ENCODE measurements around the gene CREB5.
"Not testable (repeated sequence)": the region's sequence is repeated elsewhere in the genome, so short reads cannot be mapped to it uniquely, and the experiment has no call there.

Gene CREB5

DNA sequence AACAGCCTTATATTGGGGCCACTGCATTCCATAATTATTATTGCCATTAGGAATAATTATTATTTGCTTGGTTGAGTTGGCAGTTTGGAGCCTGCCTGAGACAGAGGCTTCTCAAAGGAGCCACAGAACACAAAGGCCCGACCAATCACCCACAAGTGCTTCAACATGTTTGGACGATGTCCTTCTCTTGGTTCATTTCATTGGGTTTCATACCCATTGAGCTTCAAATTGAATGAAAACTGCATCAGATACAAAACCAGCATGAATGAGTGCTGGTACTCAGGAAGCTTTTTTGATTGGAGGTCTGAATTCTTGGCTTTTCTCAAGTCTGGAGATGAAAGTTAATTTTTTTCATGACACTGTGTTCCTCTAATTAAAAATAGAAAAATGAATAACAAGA, 168.3 kb downstream of the CREB5 start:
- ATAC-seq (no peak), DNase-seq (no peak)

- ATAC-seq (no peak), DNase-seq (no peak)
Measured at GRCh38 chr7:28581351-28581750, 169.0 kb downstream of the CREB5 start.

DNA sequence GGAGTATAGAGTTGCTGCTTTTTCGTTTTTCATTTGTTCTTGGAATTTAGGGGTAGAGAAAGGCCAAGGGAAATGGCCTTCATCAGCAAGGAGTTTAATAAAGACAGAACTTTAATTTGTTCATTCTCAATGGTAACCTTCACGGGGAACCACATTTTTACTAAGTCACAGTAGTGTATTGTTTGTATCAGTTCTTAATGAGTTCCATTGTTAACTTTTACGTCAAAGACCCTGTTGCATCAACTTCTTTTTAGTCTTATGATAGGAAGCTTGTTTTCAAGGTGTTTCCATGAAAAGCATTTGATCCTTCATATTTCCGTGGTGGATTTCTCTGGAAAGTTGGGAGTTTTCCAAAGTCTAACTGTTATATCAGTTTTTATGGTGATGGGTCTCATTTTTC, 169.9 kb downstream of the CREB5 start:
- DNase-seq (no peak), ATAC-seq (no peak)

DNA sequence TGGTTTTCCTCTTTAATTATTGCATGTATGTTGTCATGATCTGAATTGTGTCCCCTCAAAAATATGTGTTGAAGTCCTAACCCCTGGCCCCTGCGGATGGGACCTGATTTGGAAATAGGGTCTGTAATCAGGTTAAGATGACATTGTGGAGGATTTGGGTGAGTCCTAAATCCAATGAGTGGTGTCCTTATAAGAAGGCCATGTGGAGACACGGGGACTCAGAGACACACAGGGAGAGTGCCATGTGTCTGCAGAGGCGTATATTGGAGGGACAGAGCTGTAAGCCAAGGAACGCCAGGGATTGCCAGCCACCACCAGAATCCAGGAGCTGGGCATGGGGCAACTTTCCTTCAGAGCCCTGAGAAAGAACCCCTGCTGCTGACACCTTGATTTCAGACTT, 171.9 kb downstream of the CREB5 start:
- ATAC-seq = no peak
- DNase-seq = no peak

DNA sequence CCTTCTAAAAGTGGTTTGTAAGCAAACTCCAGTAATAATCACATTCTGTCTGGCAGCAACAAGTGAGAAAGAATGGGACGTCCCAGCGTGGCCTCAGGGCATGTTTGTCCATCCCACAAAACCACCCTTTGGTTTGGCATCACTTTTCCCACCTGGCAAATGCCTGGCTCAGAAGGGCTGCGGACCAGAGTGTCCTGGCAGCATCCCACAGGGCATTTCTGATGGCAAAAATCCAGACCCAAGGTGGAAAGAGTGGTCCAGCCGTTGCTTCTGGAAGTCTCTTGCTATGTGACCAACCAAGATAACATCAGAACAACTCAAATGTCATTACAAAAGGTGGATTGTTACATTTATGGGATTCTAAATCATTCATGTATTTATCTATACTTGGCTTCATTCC, 174.4 kb downstream of the CREB5 start:
- ATAC-seq = no peak
- DNase-seq = no peak

GRCh38 chr7:28587211-28587610, 174.9 kb downstream of the CREB5 start:
- no peak for DNase-seq

GRCh38 chr7:28588602-28589001, 176.3 kb downstream of the CREB5 start:
- DNase-seq (no peak), ATAC-seq (no peak)

More at GRCh38 chr7:28587211-28587610, 174.9 kb downstream of the CREB5 start:
- ATAC-seq = no peak

GRCh38 chr7:28591041-28591674, 178.8 kb downstream of the CREB5 start:
- DNase-seq = no peak
- ATAC-seq = no peak

GRCh38 chr7:28591725-28592349, 179.5 kb downstream of the CREB5 start:
- no peak for DNase-seq
- ATAC-seq = no peak

DNA sequence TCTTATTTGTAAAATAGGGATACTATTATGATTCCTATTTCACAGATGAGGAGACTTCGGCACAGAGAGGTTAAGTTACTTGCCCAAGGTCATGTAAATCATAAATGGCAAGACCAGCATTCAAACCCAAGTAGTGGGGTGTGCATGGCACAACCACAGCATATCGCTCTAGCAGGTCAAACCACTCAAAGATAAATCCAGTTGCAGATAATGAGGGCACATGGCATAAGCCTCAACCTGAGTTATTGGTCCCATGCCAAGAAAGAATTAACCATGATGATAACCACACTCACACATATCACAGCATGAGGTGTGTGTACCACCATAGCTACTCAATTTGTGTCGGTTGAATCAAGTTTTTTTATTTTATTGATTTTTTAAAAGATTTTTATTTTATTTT, 180.5 kb downstream of the CREB5 start:
- ATAC-seq (no peak), DNase-seq (no peak)

DNA sequence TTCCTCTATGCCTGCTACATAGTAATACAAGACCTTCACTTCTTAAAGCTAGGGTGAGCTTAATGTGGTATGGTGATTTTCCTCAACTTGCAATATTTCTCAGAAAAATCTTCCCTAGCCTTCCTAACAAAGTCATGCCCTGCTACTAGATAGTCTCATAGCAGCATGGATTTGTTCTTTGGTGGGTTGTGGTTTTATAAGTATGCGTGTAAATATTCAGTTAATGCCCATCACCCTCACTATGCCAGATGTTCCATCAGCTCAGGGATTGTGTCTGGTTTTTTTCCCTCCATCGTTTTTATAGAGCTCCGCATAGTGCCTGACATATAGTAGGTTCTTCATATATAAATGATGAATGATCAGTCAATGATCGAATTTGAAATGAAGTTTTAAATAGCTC, 182.8 kb downstream of the CREB5 start:
- no peak for ATAC-seq

DNA sequence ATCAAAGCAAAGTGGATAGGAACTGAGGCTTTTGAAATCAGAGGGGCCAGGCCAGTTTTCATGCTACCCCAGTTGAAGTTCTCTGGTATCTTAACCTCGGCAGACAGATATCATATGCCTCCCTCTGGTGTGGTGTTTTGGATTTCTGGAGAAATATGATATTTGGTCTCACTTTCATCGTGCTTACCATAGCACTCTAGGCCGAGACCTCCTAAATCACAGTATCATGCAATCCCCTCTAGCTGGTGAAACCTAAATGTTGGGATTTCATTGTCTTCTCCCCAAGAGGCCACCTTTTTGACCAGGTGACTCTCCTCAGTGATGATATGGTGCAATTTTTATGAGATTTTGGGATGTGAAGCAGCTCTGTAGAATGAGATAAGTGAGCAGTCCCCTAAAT, 183.5 kb downstream of the CREB5 start:
- ATAC-seq (no peak), DNase-seq (no peak)

More for the DNA sequence above, 182.8 kb downstream of the CREB5 start:
- DNase-seq = no peak

DNA sequence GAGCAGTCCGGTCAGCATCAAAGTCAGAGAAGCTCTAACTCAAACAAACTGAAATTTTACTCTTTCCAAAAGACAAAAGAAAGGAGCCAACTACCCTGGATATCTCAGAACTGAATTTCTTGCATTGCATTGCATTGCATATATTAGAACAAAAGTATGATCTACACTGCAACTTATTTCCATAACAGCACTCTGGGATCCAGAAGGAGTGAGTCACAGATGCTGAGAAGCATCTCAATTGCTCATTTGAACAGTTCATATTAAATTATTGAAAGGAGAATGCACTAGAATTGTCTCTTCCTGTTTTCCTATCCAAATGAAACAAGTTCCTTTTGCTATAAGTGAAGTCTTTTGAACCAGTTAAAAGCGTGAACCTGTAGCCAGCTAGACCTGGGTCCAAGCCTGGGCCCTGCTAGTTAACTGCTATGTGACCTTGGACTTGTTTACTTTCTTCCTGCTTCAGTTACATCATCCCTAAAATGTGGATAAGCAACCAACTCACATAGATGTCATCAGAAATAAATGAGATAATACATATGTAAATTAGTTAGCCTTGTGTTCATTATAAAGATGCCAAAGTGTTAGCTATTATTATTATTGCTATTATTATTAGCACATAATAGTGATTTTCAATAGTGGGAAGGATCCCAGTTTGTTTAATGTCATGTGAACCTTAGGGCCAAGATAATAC, 184.1 kb downstream of the CREB5 start:
- DNase-seq = no peak
- ATAC-seq = no peak

DNA sequence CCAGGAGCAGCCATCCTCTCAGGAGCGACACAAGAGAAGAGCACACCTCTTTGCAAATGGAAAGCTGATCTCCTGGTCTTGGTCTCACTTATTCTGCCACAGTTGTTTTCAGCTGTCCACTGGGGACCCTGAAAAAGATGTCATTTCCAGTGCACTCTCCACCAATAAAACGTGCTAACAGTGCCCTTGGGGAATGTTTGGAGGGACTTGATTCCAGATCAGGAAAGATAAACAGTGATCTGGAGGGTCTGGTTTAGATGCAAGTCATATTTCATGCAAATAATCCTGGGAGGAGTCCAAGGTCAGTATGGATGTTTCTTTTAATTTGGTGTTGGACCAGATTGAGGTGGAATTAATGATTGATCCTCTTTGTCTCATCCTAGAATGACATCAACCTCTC, 185.0 kb downstream of the CREB5 start:
- DNase-seq (no peak), ATAC-seq (no peak)

DNA sequence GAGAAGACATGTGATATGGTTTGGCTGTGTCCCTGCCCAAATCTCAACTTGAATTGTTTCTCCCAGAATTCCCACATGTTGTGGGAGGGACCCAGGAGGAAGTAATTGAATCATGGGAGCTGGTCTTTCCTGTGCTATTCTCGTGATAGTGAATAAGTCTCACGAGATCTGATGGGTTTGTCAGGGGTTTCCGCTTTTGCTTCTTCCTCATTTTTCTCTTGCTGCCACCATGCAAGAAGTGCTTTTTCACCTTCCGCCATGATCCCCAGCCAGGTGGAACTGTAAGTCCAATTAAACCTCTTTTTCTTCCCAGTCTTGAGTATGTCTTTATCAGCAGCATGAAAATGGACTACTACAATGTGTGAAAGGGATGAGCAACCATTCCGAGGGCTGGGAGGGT, 185.7 kb downstream of the CREB5 start:
- not testable (repeated sequence) for DNase-seq, ATAC-seq

DNA sequence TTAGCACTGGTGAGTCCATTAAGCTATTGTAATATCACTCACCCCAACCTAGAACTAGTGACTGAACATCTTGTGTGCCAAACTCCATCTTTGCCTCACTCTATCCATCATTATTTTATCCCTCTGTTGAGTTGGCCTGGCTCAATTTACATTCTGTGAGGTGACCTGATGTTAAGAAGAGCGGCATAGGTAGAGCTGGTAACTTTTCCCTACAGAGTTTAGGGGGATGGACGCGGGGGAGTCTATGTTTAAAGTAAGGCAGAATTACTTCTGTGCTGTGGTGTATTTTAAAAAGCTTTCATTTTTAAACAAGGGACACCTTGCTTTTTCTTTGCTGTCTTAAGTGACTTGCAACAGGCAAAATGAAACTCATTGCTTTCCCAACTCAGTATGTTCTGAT, 186.3 kb downstream of the CREB5 start:
- DNase-seq (no peak), ATAC-seq (no peak)

DNA sequence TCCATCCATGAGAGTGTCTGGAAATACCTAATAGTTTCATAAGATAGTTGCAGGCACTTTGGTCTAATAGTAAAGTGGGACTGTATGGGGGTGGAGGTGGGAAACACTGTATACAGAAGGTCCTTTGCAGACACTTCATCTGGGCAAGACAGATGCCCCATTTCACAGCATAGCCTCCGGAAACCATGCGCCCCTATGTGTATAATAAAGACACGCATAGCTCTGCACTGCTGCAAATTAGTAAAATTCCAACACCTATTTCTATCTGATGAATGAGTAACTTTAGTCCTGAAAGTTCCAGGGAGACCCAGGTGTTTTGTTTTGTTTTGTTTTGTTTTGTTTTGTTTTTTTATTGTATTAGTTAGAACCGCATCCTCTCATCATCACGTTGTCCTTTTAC, 187.1 kb downstream of the CREB5 start:
- DNase-seq (no peak), ATAC-seq (no peak)

DNA sequence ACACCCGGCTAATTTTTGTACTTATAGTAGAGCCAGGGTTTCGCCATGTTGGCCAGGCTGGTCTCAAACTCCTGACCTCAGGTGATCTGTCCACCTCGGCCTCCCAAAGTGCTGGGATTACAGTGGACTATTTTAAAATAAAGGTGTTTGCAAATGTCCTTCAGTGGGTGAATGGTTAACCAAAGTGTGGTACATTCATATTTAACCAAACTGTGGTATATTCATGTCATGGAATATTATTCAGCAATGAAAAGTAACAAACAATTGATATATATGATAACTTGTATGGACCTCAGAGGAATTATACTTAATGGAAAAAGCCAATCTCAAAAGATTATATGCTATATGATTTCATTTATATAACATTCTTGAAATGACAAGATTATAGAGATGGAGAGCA, 190.0 kb downstream of the CREB5 start:
- ATAC-seq = no peak
- DNase-seq = no peak

DNA sequence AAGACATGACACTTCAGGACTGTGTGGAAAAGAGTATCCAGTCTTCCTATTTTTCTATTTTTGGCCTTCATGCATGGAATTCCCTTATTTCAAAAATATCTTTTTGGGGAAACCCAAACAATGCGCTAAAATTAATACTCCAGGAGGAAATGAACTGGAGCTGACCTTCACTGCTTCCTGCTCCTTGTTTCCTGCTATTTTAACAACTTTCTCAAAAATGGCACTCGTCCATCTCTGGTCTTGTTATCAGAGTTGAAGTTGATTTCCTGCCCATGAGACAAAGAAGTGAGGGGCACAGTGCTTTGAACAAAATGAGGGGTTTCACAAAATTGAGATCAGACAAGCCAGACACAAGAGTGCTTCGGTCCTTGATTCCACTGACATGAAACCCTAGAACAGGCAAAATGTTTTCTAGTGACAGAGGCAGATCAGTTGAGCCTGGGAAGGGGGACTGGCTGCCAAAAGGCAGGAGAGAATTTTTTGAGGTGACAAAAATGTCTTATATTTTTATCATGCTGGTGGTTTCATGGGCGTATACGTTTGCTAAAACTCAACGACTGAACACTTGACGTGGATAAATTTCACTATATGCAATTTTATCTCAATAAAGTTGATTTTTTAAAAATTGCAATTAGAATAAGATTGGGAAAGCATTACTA, 193.2 kb downstream of the CREB5 start:
- DNase-seq = no peak
- ATAC-seq = no peak

GRCh38 chr7:28606421-28606820, 194.1 kb downstream of the CREB5 start:
- ATAC-seq = no peak

GRCh38 chr7:28607855-28608193, 195.5 kb downstream of the CREB5 start:
- DNase-seq = no peak
- no peak for ATAC-seq

More at GRCh38 chr7:28606421-28606820, 194.1 kb downstream of the CREB5 start:
- no peak for DNase-seq

- DNase-seq (no peak), ATAC-seq (no peak)
Measured at GRCh38 chr7:28608237-28608656, 195.9 kb downstream of the CREB5 start.

- DNase-seq = no peak
Measured at GRCh38 chr7:28608731-28609130, 196.4 kb downstream of the CREB5 start.

More at GRCh38 chr7:28608731-28609130, 196.4 kb downstream of the CREB5 start:
- no peak for ATAC-seq
